H1 (cell line): ENCODE data around the gene PFN4. TPM values are rescaled to one million over a fixed set of nuclear protein-coding genes. Genes with fewer than 3 reads are reported as not detected.

Source experiments
- CTCF ChIA-PET: fragments of 300-600 bp; sonication (Branson Sonifier 250); formaldehyde crosslinking; loops from one replicate; lab custom pipeline; 2021; ENCODE audit not compliant: partially characterized antibody; lab: Charles Lee
- POLR2A ChIA-PET: fragments of 300-600 bp; sonication (Branson Sonifier 250); formaldehyde crosslinking; loops from one replicate; lab custom pipeline; 2021; ENCODE audit warnings: inconsistent platforms; ENCODE audit not compliant: partially characterized antibody; lab: Charles Lee
- DNase-seq, 2 experiments: peaks; one replicate each; pipeline versions ENCODE4 v3.0.0 to v3.0.0-alpha.2; 2010 to 2022; ENCODE audit warnings: low spot score in 2 of 2, low read depth in 1 of 2, mixed read lengths in 1 of 2
- FAIRE-seq: peaks from 2 replicates; lab custom pipeline; 2011; peaks lifted over from hg19 to GRCh38; lab: Jason Lieb, UNC
- H2AFZ ChIP-seq: 2 replicates; pipeline ENCODE4 v1.8.1; 2012; ENCODE audit warnings: low read length, inconsistent platforms
- H2AK5ac ChIP-seq: 2 replicates; pipeline ENCODE4 v1.6.1; 2013; ENCODE audit warnings: low read depth, low read length
- H2BK120ac ChIP-seq: replicated peaks from 2 replicates; pipeline ENCODE3; 2013; ENCODE audit warnings: low read depth, low read length, inconsistent platforms
- H2BK12ac ChIP-seq: 2 replicates; pipeline ENCODE4 v1.6.1; 2013; ENCODE audit warnings: low read depth, low read length
- H2BK15ac ChIP-seq: 2 replicates; pipeline ENCODE4 v1.6.1; 2013; ENCODE audit warnings: low read length
- H2BK20ac ChIP-seq: 2 replicates; pipeline ENCODE4 v1.6.1; 2013; ENCODE audit warnings: low read length
- H2BK5ac ChIP-seq: 2 replicates; pipeline ENCODE4 v1.6.1; 2013; ENCODE audit warnings: low read depth, low read length
- H3K14ac ChIP-seq: 2 replicates; pipeline ENCODE4 v1.6.1; 2013; ENCODE audit warnings: inconsistent platforms; ENCODE audit not compliant: insufficient read length
- H3K18ac ChIP-seq: 2 replicates; pipeline ENCODE4 v1.6.1; 2013; ENCODE audit warnings: low read length; ENCODE audit errors: extremely low read depth
- H3K23ac ChIP-seq: 2 replicates; pipeline ENCODE4 v1.6.1; 2013; ENCODE audit warnings: inconsistent platforms; ENCODE audit not compliant: insufficient read length
- H3K23me2 ChIP-seq: 2 replicates; pipeline ENCODE4 v1.6.1; 2013; ENCODE audit warnings: low read depth, low read length
- H3K27ac ChIP-seq: 2 replicates; pipeline ENCODE4 v1.6.1; 2011; ENCODE audit warnings: low read depth, low read length, inconsistent platforms
- H3K27me3 ChIP-seq, 4 experiments: replicated peaks in 1 of 4; 1 replicate in 1 of 4; 2 replicates in 3 of 4; pipeline versions ENCODE4 v1.6.1 to v1.8.1; 2011 to 2013; ENCODE audit warnings: low read length in 3 of 4, mild to moderate bottlenecking in 3 of 4, inconsistent platforms in 2 of 4, mixed read lengths in 2 of 4, moderate library complexity in 1 of 4; ENCODE audit not compliant: control insufficient read depth in 3 of 4, insufficient read depth in 3 of 4; ENCODE audit errors: extremely low read depth in 1 of 4
- H3K36me3 ChIP-seq, 4 experiments: 2 replicates each; pipeline versions ENCODE4 v1.6.1 to v1.8.1; 2011 to 2013; ENCODE audit warnings: mild to moderate bottlenecking in 4 of 4, low read length in 3 of 4, moderate library complexity in 2 of 4, control low read depth in 1 of 4, inconsistent platforms in 1 of 4; ENCODE audit not compliant: insufficient read depth in 4 of 4, control insufficient read depth in 2 of 4
- H3K4ac ChIP-seq: replicated peaks from 2 replicates; pipeline ENCODE3; 2013; ENCODE audit warnings: low read length, low read depth, mixed read lengths, inconsistent platforms; ENCODE audit not compliant: insufficient read length
- H3K4me1 ChIP-seq, 4 experiments: replicated peaks in 1 of 4; 1 replicate in 1 of 4; 2 replicates in 3 of 4; pipeline versions ENCODE4 v1.6.1 to v1.8.1; 2011 to 2013; ENCODE audit warnings: low read length in 3 of 4, inconsistent platforms in 2 of 4, mixed read lengths in 1 of 4; ENCODE audit not compliant: insufficient read depth in 4 of 4, control insufficient read depth in 3 of 4
- H3K4me2 ChIP-seq, 2 experiments: 2 replicates each; pipeline versions ENCODE4 v1.6.1 to v1.8.1; 2011 to 2013; ENCODE audit warnings: low read depth in 2 of 2, low read length in 2 of 2, control low read depth in 1 of 2, inconsistent platforms in 1 of 2, mild to moderate bottlenecking in 1 of 2; ENCODE audit not compliant: insufficient read depth in 1 of 2
- H3K4me3 ChIP-seq, 4 experiments: fragments of 200-600, 300-600 bp in 1 of 4; sonication (generic), shearing (Covaris generic), sonication (Bioruptor Twin) in 1 of 4; 2 replicates each; pipeline versions ENCODE4 v1.5.1 to v1.8.1; 2011 to 2016; ENCODE audit warnings: low read length in 4 of 4, low read depth in 3 of 4, control low read depth in 2 of 4, inconsistent platforms in 2 of 4, mild to moderate bottlenecking in 2 of 4, mixed read lengths in 1 of 4, moderate library complexity in 1 of 4; ENCODE audit not compliant: insufficient read depth in 2 of 4; ENCODE audit errors: extremely low read depth in 1 of 4
- H3K56ac ChIP-seq: replicated peaks from 2 replicates; pipeline ENCODE3; 2013; ENCODE audit warnings: low read depth, mild to moderate bottlenecking, mixed read lengths, low read length, inconsistent platforms; ENCODE audit not compliant: insufficient read length
- H3K79me1 ChIP-seq: 2 replicates; pipeline ENCODE4 v1.6.1; 2013; ENCODE audit warnings: low read depth, low read length, control low read depth
- H3K79me2 ChIP-seq, 2 experiments: 2 replicates each; pipeline versions ENCODE4 v1.6.1 to v1.8.1; 2012 to 2013; ENCODE audit warnings: low read length in 2 of 2, mild to moderate bottlenecking in 2 of 2, inconsistent platforms in 1 of 2; ENCODE audit not compliant: insufficient read depth in 2 of 2, control insufficient read depth in 1 of 2
- H3K9ac ChIP-seq, 4 experiments: replicated peaks in 1 of 4; 1 replicate in 1 of 4; 2 replicates in 3 of 4; pipeline versions ENCODE4 v1.6.1 to v1.8.1; 2011 to 2013; ENCODE audit warnings: low read depth in 3 of 4, low read length in 3 of 4, control low read depth in 2 of 4, mild to moderate bottlenecking in 2 of 4, moderate library complexity in 2 of 4, inconsistent platforms in 1 of 4; ENCODE audit errors: extremely low read depth in 1 of 4
- H3K9me3 ChIP-seq, 2 experiments: 2 replicates each; pipeline versions ENCODE4 v1.6.1 to v1.8.1; 2012 to 2013; ENCODE audit warnings: mild to moderate bottlenecking in 2 of 2, moderate library complexity in 2 of 2, control low read depth in 1 of 2, inconsistent platforms in 1 of 2, low read depth in 1 of 2, low read length in 1 of 2, mixed read lengths in 1 of 2; ENCODE audit not compliant: insufficient read depth in 2 of 2
- H4K20me1 ChIP-seq, 2 experiments: replicated peaks in 1 of 2; 2 replicates each; pipeline versions ENCODE3 to v1.8.1; 2011 to 2013; ENCODE audit warnings: inconsistent platforms in 2 of 2, low read length in 2 of 2, mild to moderate bottlenecking in 1 of 2; ENCODE audit not compliant: insufficient read depth in 2 of 2, control insufficient read depth in 1 of 2
- H4K5ac ChIP-seq: 2 replicates; pipeline ENCODE4 v1.6.1; 2013; ENCODE audit warnings: low read length, low read depth, mixed read lengths, inconsistent platforms; ENCODE audit not compliant: insufficient read length
- H4K8ac ChIP-seq: 2 replicates; pipeline ENCODE4 v1.8.0; 2013; ENCODE audit warnings: mild to moderate bottlenecking, moderate library complexity, low read length, inconsistent platforms; ENCODE audit not compliant: insufficient read depth; ENCODE audit errors: extremely low read depth
- H4K91ac ChIP-seq: replicated peaks from 2 replicates; pipeline ENCODE3; 2013; ENCODE audit warnings: low read length, mixed read lengths, inconsistent platforms; ENCODE audit not compliant: insufficient read length
- SUZ12 ChIP-seq: fragments of 200-600 bp; sonication (generic); IDR thresholded peaks from 2 replicates; pipeline ENCODE4 v1.6.1; 2012; ENCODE audit warnings: mild to moderate bottlenecking, inconsistent platforms, low read length, moderate library complexity, mixed read lengths
- WGBS, 2 experiments: shearing (Covaris generic) in 1 of 2; methylation state at CpG; one replicate each; pipeline versions ENCODE4 v1.1.6 to v1.1.7; 2013 to 2015; ENCODE audit warnings: low lambda C conversion rate in 2 of 2, mixed read lengths in 2 of 2, inconsistent platforms in 1 of 2, low coverage in 1 of 2, missing lambda C conversion rate in 1 of 2; ENCODE audit not compliant: insufficient replicate concordance in 2 of 2, insufficient coverage in 1 of 2, insufficient read length in 1 of 2; ENCODE audit errors: extremely low coverage in 1 of 2, missing lambda C conversion rate in 1 of 2; 5-methylcytosine and 5-hydroxymethylcytosine counted together
- polyA plus RNA-seq, 7 experiments: library from polyadenylated mRNA; depleted of rRNA in 3 of 7; stranded (reverse) in 5 of 7; unstranded in 2 of 7; fragments of >200 nt in 5 of 7; fragments of 200-250 nt in 2 of 7; gene quantifications; 1 replicate in 5 of 7; 2 replicates in 1 of 7; 4 replicates in 1 of 7; pipeline versions ENCODE4 v1.2.1 to v1.2.3, GENCODE V29; 2011 to 2013; ENCODE audit warnings: missing spikeins in 2 of 7, mixed read lengths in 2 of 7
- total RNA-seq: library from RNA; stranded (reverse); fragmentation: NEBNext Ultra II Directional; extraction: Animal tissue kit (Norgen Biotek cat#: 25700); gene quantifications from 2 replicates; pipeline ENCODE4 v1.2.1, GENCODE V29; 2021

The PFN4 gene
- total and polyA plus RNA-seq, 2 of the 8 experiments (the other 6 are each of a cell fraction or from before 2014, with no cell fraction given) = not detected

DNA sequence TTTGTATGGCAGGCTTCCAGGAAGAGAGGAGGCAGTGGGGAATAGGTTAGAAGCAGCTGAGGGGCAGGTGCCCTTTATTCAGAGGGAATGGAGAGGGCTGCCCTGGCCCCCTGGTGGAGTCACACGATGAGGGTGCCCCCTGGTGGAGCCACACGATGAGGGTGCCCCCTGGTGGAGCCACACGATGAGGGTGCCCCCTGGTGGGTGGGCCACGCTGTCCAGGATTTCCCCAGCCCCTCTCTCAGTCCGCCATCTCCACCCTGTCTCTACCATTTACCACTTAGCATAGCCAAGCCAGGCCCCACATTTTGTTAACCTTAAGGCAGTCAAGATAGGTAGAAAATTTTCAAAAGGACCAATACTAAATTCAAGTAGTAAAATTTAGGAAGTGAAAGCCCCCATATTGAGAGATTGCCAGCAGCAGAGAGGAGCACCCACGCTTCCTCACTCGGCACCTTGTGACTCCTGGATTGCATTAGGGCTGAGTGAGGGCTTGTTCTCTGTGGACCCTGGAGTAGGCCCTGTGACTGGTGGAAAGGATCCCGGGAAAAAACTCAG, 41.4 kb upstream of the PFN4 start:
- WGBS, 2 experiments = 48% methylated on average over 7 of the region's 8 CpGs; no CpG with 5 or more reads in 1 of the 2 experiments
- POLR2A ChIA-PET = interaction anchor here (1.0 to 1.4 kb wide), 2 partner anchors 9 to 80 kb away, joined by 4 to 5 read pairs; partner anchors contain the start of gene TP53I3
- Histone ChIP-seq H3K56ac (no peak overlapping the region), H2BK120ac (no peak overlapping the region), H3K14ac (no peak overlapping the region), H4K91ac (no peak overlapping the region), H2AK5ac (no peak overlapping the region), H2BK20ac (no peak overlapping the region), H3K79me1 (no peaks in the 10 kb centered on the region), H3K9me3 (no peaks in the 10 kb centered on the region), H2BK12ac (no peak overlapping the region), H3K18ac (no peak overlapping the region; the same call in 1 of the 2 replicates), H4K8ac (no peak overlapping the region), H3K23ac (no peak overlapping the region), H4K5ac (no peak overlapping the region), H2BK15ac (no peak overlapping the region), H3K27ac (no peak overlapping the region), H2BK5ac (no peak overlapping the region), H3K36me3 (no peaks in the 10 kb centered on the region), H2AFZ (peak overlapping the region; percentile 73; the same call in 1 of the 2 replicates), H3K4me1 (no peaks in the 10 kb centered on the region; a peak in 1 of 7 replicates), H3K79me2 (no peaks in the 10 kb centered on the region), H3K9ac (no peak overlapping the region), H3K4me2 (no peak overlapping the region), H3K4ac (no peak overlapping the region), H3K23me2 (no peaks in the 10 kb centered on the region), H3K27me3 (no peaks in the 10 kb centered on the region), H3K4me3 (no peak overlapping the region), H4K20me1 (no peaks in the 10 kb centered on the region)
- FAIRE-seq (no peak), DNase-seq (peak; percentile 29 to 85)
- CTCF ChIA-PET = interaction anchor here (0.6 to 2.6 kb wide), 8 partner anchors 12 to 80 kb away, joined by 3 to 11 read pairs (median 3); partner anchors contain the start of gene TP53I3
- TF ChIP-seq SUZ12 = no peak
